Subcutaneous adipose tissue (tissue), 4 donors: Measurements from ENCODE around the gene PDF. TPM values are rescaled to one million over a fixed set of nuclear protein-coding genes. Genes with fewer than 3 reads are reported as not detected.

Experiments used
- total RNA-seq, 4 donors: library from RNA; depleted of rRNA; stranded (reverse); fragments of >200 nt; gene quantifications; one replicate each; pipeline ENCODE4 v1.1.0, GENCODE V29; 2016
- TF ChIP-seq, protein P1 (sequence below): fragments of 450-650 bp; IDR thresholded peaks from one replicate; pipeline ENCODE4 v1.5.1; 2016; ENCODE audit warnings: low read depth, mild to moderate bottlenecking, control low read depth, antibody characterized with exemption, moderate library complexity

The PDF gene
- total RNA-seq, 4 donors from 2014 or later = 5.9 to 24.3 (median 8.3) TPM

DNA sequence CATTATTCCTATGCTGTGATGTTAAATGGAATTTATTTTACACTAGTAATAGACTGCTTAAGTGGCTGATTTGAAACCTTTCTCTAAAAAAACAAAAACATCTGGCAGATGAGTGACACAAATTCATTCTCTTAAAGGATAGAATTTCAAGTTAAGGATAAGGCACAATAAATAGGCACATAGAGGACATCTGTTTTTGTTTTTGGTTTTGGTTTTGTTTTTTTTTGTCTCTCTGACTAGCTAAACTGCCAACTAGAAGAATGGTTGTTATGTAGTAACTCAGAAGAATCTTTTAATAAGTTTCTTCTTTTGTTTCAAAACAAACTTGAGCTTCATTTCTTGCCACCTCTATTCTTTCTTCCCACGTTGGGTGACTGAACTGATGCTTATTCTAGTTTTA is 24.4 kb downstream of the PDF start:
- TF ChIP-seq, protein P1, sequence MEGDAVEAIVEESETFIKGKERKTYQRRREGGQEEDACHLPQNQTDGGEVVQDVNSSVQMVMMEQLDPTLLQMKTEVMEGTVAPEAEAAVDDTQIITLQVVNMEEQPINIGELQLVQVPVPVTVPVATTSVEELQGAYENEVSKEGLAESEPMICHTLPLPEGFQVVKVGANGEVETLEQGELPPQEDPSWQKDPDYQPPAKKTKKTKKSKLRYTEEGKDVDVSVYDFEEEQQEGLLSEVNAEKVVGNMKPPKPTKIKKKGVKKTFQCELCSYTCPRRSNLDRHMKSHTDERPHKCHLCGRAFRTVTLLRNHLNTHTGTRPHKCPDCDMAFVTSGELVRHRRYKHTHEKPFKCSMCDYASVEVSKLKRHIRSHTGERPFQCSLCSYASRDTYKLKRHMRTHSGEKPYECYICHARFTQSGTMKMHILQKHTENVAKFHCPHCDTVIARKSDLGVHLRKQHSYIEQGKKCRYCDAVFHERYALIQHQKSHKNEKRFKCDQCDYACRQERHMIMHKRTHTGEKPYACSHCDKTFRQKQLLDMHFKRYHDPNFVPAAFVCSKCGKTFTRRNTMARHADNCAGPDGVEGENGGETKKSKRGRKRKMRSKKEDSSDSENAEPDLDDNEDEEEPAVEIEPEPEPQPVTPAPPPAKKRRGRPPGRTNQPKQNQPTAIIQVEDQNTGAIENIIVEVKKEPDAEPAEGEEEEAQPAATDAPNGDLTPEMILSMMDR = no peak

DNA sequence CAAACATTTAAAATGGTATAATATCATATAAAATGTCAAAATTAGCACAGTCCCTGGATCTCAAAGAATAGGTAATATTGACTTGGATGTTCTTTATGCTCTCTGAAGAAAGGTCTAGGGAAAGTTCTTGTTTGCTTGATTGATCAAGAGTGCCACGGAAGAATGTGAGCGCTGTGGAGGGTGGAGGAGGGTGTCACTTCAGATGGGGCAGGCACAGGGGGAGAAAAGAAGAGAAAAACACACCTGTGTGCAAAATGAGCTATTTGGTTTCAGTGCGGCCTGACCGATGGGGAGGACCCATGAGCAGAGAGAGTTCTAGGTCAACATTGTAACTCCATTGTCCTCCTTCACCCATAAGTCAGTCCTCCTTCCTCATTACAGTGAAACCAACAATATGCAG is 28.1 kb downstream of the PDF start:
- TF ChIP-seq, protein P1 = no peak

DNA sequence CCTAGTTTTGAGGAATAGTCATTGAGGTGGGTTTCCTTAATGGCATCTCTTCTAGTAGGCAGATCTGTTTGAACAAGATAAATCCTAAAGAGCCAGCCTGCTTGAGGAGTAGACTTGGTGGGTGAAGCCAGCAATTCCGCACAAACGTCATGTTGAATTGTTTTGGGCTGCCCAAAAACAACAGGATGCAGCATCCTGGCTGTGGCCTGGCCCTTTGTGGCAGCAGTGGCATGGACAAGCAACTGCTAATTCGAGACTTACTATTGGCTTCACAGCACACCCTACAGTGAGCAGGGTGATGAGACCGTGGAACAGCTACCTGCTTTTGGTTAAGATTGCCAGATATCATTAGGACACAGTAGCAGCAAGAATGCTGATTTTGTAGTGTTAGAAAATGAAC is 28.5 kb downstream of the PDF start:
- TF ChIP-seq, protein P1 = no peak

DNA sequence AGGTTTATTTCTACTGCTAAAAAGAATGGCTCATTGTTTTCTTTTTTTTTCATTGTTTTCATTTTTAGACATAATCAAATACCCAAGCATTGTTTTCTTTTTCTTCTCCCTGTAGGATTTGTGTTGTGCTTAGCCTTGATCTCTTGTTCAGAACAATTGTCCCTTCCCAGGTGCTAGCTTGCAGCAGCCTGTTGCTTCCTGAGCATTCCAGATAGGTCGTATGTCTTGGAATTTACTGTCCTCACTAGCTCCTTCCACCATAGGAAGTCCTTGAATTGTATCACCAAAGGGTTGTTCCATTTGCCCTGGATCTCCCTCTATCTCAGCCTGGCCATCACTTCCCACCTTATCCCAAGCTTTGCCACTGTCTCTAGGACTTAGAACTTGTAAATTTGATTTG is 29.2 kb downstream of the PDF start:
- TF ChIP-seq, protein P1 = no peak

DNA sequence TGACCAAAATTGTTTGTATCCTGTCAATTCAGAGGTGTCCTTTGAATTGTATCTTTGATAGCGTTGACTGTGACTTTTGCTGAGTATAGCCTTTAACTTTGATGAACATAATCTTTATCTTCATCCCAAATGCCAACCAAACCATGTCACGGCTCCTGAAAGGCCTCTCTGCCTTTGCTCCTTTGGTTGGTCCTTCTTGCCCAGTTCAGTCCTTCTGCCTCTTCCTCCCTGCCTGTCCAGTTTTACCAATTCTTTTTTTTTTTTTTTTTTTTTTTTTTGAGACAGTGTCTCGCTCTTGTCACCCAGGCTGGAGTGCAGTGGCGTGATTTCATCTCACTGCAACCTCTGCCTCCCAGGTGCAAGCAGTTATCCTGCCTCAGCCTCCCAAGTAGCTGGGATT is 32.1 kb downstream of the PDF start:
- TF ChIP-seq, protein P1 = no peak

DNA sequence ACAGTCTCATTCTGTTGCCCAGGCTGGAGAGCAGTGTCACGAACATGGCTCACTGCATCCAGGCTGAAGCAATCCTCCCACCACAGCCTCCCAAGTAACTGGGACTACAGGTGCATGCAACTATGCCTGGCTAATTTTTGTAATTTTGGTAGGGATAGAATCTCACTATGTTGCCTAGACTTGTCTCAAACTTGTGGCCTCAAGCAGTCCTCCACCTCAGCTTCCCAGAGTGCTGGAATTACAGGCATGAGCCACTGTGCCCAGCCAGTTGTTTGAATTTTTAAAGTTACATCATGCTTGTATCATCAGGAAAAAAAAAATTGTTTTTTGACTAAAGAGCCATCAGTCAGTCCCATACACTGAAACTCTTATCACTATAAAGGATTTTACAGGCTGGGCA is 36.3 kb downstream of the PDF start:
- TF ChIP-seq, protein P1 = no peak

DNA sequence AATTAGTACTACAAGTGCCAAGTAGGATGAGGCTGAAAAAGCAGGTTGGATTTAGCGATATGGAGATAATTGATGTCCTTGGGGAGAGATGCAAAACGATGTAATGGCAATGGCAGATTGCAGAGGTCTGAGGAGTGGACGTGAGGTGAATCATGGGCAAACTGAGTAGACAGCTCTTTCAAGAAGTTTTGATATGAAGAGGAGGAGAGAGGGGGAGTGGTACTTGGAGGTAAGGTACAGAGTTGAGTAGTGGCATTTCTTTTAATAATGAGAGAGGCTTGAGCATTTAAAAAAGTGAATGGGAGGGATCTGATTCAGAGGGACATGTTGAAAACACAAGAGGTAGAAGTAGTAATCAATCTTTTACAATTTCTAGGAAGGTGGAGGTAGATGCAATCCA is 37.0 kb downstream of the PDF start:
- TF ChIP-seq, protein P1 = no peak
